DMS53 treated with DMSO at 0.1 percent for 48 hours (cell line): ENCODE results near the gene MTMR10.

Source experiments
- DNase-seq: peaks from one replicate; lab custom pipeline; 2025; ENCODE audit not compliant: unreplicated experiment; lab: John Stamatoyannopoulos, UW

Gene MTMR10

DNA sequence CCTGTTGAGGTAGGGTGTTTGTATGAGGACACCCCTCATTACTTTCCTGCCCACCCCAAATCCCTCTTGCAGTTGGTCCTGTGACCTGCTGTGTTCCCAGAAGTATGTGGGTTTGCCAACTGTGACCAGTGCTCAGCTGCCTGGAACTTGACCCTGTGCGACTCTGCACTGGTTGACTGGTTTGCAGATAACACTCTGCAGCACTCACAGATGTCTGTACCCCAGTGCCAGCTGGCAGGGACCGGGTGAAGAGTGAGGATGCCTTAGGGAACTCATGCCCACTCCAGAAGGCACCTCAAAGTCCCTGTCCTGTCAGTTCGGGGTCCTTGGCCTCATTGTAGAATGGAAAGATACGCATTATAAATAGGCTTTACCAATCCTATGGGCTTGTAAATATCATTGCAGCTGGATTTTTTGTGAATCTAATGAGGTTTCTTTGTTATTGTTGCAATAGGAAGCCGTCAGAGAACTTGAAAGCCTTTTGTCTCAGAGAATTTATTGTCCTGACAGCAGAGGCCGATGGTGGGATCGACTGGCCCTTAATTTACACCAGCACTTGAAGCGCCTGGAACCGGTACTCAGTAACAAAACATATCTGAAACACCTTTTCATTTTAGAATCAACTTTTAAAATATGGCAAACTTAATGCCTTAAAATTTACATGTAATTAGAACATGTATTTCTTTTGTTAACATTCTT lies 69.5 kb downstream of the MTMR10 start:
- no peak for DNase-seq

GRCh38 chr15:30921106-30921505 lies 70.3 kb downstream of the MTMR10 start:
- DNase-seq = no peak

DNA sequence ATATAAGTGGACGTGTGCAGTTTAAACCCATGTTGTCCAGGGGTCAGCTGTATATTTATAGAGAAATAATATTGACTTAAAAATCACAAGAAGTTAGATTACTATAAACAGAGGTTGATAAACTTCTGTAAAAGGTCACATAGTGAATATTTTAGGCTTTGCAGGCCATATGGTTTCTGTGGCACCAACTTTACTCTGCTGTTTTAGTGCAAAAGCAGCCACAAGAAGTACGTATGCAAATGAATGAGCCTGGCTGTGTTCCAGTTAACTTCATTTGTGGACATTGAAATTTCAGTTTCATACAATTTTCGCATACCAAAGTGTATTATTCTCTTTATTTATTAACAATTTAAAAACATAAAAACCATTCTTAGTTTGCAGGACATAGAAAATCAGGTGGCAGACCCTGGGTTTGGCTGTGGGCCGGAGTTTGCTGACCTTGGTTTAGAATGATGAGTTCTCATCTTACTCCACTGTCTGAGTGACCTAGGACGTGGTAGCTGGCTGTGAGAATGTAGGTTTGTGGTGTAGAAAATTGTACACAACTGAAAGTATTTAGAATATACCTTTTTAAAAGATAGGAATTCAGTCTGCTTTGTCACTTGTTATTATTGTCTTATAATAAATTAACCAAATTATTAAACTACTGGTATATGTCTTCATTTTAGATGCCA lies 71.4 kb downstream of the MTMR10 start:
- DNase-seq = no peak

- DNase-seq = no peak
These were observed 73.1 kb downstream of the MTMR10 start for GRCh38 chr15:30918366-30918765.

GRCh38 chr15:30917675-30918074 lies 73.8 kb downstream of the MTMR10 start:
- DNase-seq = no peak

DNA sequence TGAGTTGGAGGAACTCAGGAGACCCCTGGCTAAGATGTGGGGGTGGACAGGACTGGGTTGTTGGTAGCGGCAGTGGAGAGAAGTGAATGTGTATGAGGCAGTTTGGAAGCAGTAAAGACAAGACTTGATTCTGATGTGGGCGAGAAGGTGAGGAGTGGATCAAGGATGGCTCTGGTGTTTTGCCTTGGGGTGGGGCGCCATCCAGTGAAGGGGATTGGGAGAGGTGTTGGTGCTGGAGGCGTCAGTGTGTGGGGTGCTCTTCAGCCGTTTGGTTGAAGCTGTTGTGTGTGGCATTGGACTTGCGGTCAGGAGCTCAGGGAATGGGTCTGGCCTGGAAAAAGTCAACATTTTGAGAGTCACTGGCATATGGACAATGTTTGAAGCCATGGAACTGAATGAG lies 74.4 kb downstream of the MTMR10 start:
- DNase-seq = no peak

DNA sequence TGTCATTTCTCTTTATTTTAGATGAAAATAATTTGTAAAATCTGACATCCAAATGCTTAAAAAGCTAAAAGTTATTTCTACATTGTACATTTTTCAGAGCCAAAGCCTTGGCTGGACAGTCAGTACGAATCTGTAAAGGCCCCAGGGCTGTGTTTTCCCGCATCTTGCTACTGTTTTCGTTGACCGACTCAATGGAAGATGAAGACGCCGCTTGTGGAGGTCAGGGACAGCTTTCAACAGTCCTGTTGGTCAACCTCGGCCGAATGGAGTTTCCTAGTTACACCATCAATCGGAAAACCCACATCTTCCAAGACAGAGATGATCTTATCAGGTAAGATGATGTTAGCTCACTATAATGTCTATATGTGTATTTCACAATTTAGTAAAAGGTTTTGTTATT lies 77.7 kb downstream of the MTMR10 start:
- no peak for DNase-seq

GRCh38 chr15:30906366-30906765 lies 85.1 kb downstream of the MTMR10 start:
- no peak for DNase-seq

GRCh38 chr15:30905821-30906220 lies 85.6 kb downstream of the MTMR10 start:
- DNase-seq = no peak

GRCh38 chr15:30904812-30905211 lies 86.6 kb downstream of the MTMR10 start:
- no peak for DNase-seq

GRCh38 chr15:30903497-30904187 lies 87.8 kb downstream of the MTMR10 start, which contains the start of gene FAN1:
FAN1 (plus strand) TSS chr15:30903915; CDS start chr15:30904664, 749 bp downstream.
- DNase-seq = peak; percentile 79

DNA sequence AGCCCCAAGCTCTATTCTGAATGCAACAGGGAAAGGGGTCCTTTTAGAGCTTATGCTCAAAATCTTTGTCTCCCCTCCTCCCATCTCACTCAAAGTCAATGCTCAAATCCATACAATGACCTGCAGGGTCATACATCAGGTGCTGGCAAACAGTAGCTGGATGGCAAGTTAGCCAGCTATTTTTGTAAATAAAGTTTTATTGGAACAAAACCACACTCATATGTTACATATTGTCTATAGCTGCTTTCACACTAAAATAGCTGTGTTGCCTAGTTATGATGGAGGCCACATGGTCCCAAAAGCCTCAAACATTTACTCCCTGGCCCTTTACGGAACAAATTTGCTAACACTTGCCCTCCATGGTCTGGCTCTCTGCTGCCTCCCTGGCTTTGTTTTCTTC lies 89.5 kb downstream of the MTMR10 start:
- no peak for DNase-seq

DNA sequence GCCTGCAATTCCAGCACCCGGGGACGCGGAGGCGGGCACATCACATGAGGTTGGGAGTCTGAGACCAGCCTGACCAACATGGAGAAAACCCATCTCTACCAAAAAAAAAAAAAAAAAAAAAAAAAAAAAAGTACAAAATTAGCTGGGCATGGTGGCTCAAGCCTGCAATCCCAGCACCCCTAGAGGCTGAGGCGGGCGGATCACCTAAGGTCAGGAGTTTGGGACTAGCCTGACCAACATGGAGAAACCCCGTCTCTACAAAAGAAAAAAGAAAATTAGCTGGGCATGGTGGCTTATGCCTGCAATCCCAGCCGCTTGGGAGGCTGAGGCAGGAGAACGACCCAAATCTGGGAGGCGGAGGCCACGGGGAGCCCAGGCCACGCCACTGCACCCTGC lies 95.2 kb downstream of the MTMR10 start:
- no peak for DNase-seq

GRCh38 chr15:30895461-30896210 lies 95.8 kb downstream of the MTMR10 start:
- DNase-seq = no peak

GRCh38 chr15:30889196-30889595 lies 102.2 kb downstream of the MTMR10 start:
- no peak for DNase-seq
